Measurements from ENCODE around the gene MPDU1. TPM values are rescaled to one million over a fixed set of nuclear protein-coding genes. Genes with fewer than 3 reads are reported as not detected.

MPDU1 gene
- total and polyA plus RNA-seq, 2 of the 13 experiments (the other 11 are each of a cell fraction or from before 2014, with no cell fraction given): 112 to 167 TPM

GRCh38 chr17:7614425-7615264 lies 31.0 kb downstream of the MPDU1 start, which contains the start of gene FXR2 (continued):
- TF ChIP-seq ZNF800 (CRISPR knock-in tag; IDR thresholded peaks at IDR 0.05): no peak
- 0 out of 2 replicates have a peak, but pooled peaks have one; percentile 69 for TF ChIP-seq ZNF547 (CRISPR knock-in tag; IDR thresholded peaks at IDR 0.05)
- no peak for TF ChIP-seq ASH2L (IDR thresholded peaks at IDR 0.05; ENCODE audit: insufficient read length, low read depth, low read length)
- no peak for TF ChIP-seq YEATS2 (CRISPR knock-in tag; IDR thresholded peaks at IDR 0.05; ENCODE audit: borderline replicate concordance)
- peak; percentile 99 for TF ChIP-seq RFXAP (CRISPR knock-in tag; IDR thresholded peaks at IDR 0.05; ENCODE audit: borderline replicate concordance)
- TF ChIP-seq MAFF (IDR thresholded peaks at IDR 0.05; ENCODE audit: low read depth, low read length): no peak
- no peak for TF ChIP-seq HIC2 (CRISPR knock-in tag; IDR thresholded peaks at IDR 0.05; ENCODE audit: low read depth)
- no peak for TF ChIP-seq PRDM15 (CRISPR knock-in tag; IDR thresholded peaks at IDR 0.05)
- TF ChIP-seq POLR2A (IDR thresholded peaks at IDR 0.05; ENCODE audit: insufficient read depth in 1 of 2, low read depth in 2 of 2, low read length in 2 of 2): peak in 1 of 2 experiments; percentile 64
- peak; percentile 38; the same call in 1 of the 2 replicates for TF ChIP-seq ZNF160 (CRISPR knock-in tag; IDR thresholded peaks at IDR 0.05)
- TF ChIP-seq FLYWCH1 (CRISPR knock-in tag; IDR thresholded peaks at IDR 0.05): no peak
- no peak for TF ChIP-seq NFIB (CRISPR knock-in tag; IDR thresholded peaks at IDR 0.05; ENCODE audit: borderline replicate concordance)
- no peak for TF ChIP-seq TIGD3 (CRISPR knock-in tag; IDR thresholded peaks at IDR 0.05; ENCODE audit: borderline replicate concordance)
- peak; percentile 63 for TF ChIP-seq ZNF687 (CRISPR knock-in tag; IDR thresholded peaks at IDR 0.05)

Data from HepG2 (cell line).